A549 (cell line): ENCODE results near the gene CENPF. TPM values are rescaled to one million over a fixed set of nuclear protein-coding genes. Genes with fewer than 3 reads are reported as not detected.

Experiments used
- ATAC-seq, 2 experiments: fragments of 200-7000 bp in 1 of 2; fragments of >200 bp in 1 of 2; cut with Nextera tagmentation in 1 of 2; cut with Tn5 transposase in 1 of 2; 3 replicates each; pipeline versions ENCODE4 v1.8.0 to v1.9.1; 2018 to 2020; ENCODE audit warnings: mild to moderate bottlenecking in 1 of 2, moderate library complexity in 1 of 2
- CTCF ChIA-PET: fragments of 300-600 bp; sonication (Branson Sonifier 250); formaldehyde crosslinking; extraction: SDS; loops from one replicate; lab custom pipeline; 2021; ENCODE audit warnings: antibody characterized with exemption, inconsistent platforms; lab: Yijun Ruan, JAX
- POLR2A ChIA-PET: fragments of 350-600 bp; formaldehyde crosslinking; extraction: SDS; loops from one replicate; lab custom pipeline; 2021; ENCODE audit warnings: antibody characterized with exemption, inconsistent platforms; lab: Yijun Ruan, JAX
- DNase-seq, 2 experiments: peaks; one replicate each; pipeline versions ENCODE4 v3.0.0 to v3.0.0-alpha.2; 2011 to 2016; ENCODE audit warnings: low read depth in 1 of 2, low spot score in 1 of 2
- FAIRE-seq: peaks from 2 replicates; lab custom pipeline; 2011; peaks lifted over from hg19 to GRCh38; lab: Jason Lieb, UNC
- H3K27ac ChIP-seq, 2 experiments: fragments of >200 bp; sonication (Bioruptor Twin); formaldehyde crosslinking; 3 replicates each; pipeline ENCODE4 v1.5.1; 2016 to 2017
- H3K4me1 ChIP-seq: fragments of >200 bp; sonication (Bioruptor Twin); formaldehyde crosslinking; 3 replicates; pipeline ENCODE4 v1.6.1; 2016
- H3K4me2 ChIP-seq: fragments of >200 bp; sonication (Bioruptor Twin); formaldehyde crosslinking; 3 replicates; pipeline ENCODE4 v1.6.1; 2016
- H3K4me3 ChIP-seq: fragments of >200 bp; sonication (Bioruptor Twin); formaldehyde crosslinking; 3 replicates; pipeline ENCODE4 v1.5.1; 2016
- H3K9me3 ChIP-seq: fragments of >200 bp; sonication (Bioruptor Twin); formaldehyde crosslinking; 3 replicates; pipeline ENCODE4 v1.6.1; 2016
- ATOH8 ChIP-seq: fragments of 250-450 bp; sonication (Bioruptor Pico); IDR thresholded peaks from 2 replicates; pipeline ENCODE4 v1.5.0; 2020; ENCODE audit warnings: low read depth, mild to moderate bottlenecking, moderate library complexity
- BHLHE40 ChIP-seq: IDR thresholded peaks from 2 replicates; pipeline ENCODE4 v1.6.1; 2012; ENCODE audit warnings: low read depth, low read length, inconsistent platforms
- CHD4 ChIP-seq: fragments of 200-600 bp; sonication (generic); IDR thresholded peaks from 2 replicates; pipeline ENCODE4 v1.6.1; 2016; ENCODE audit warnings: antibody characterized with exemption, mild to moderate bottlenecking, borderline replicate concordance
- E2F6 ChIP-seq: IDR thresholded peaks from 2 replicates; pipeline ENCODE4 v1.6.1; 2012; ENCODE audit warnings: low read depth, borderline replicate concordance
- ESRRA ChIP-seq: fragments of 150-350 bp; IDR thresholded peaks from 2 replicates; pipeline ENCODE4 v1.6.1; 2014; ENCODE audit warnings: mild to moderate bottlenecking, low read length, borderline replicate concordance
- FOSL2 ChIP-seq, 2 experiments: fragments of 450-650 bp in 1 of 2; fragments of >200 bp in 1 of 2; sonication (Bioruptor Twin) in 1 of 2; formaldehyde crosslinking; IDR thresholded peaks; 2 replicates each; pipeline versions ENCODE4 v1.5.0 to v1.6.1; 2016 to 2020; ENCODE audit warnings: mild to moderate bottlenecking in 1 of 2, moderate library complexity in 1 of 2
- FOXS1 ChIP-seq: fragments of 250-450 bp; sonication (Bioruptor Pico); IDR thresholded peaks from 2 replicates; pipeline ENCODE4 v1.5.0; 2020; ENCODE audit warnings: mild to moderate bottlenecking, moderate library complexity
- HDAC2 ChIP-seq: fragments of 200-600 bp; sonication (generic); IDR thresholded peaks from 2 replicates; pipeline ENCODE4 v1.6.1; 2016
- HOXB13 ChIP-seq: fragments of 250-450 bp; sonication (Bioruptor Pico); IDR thresholded peaks from 2 replicates; pipeline ENCODE4 v1.5.0; 2020; ENCODE audit warnings: low read depth, mild to moderate bottlenecking, moderate library complexity
- HOXB5 ChIP-seq: fragments of 250-450 bp; sonication (Bioruptor Pico); IDR thresholded peaks from 2 replicates; pipeline ENCODE4 v1.5.0; 2020; ENCODE audit warnings: mild to moderate bottlenecking, moderate library complexity
- JUN ChIP-seq, 2 experiments: fragments of >200 bp; sonication (Bioruptor Twin); formaldehyde crosslinking; IDR thresholded peaks; 2 replicates in 1 of 2; 3 replicates in 1 of 2; pipeline ENCODE4 v1.6.1; 2016 to 2017
- JUNB ChIP-seq: fragments of >200 bp; sonication (Bioruptor Twin); formaldehyde crosslinking; IDR thresholded peaks from 2 replicates; pipeline ENCODE4 v1.6.1; 2016
- KDM1A ChIP-seq: fragments of 200-600 bp; sonication (generic); IDR thresholded peaks from 2 replicates; pipeline ENCODE4 v1.6.1; 2016; ENCODE audit warnings: low read depth, mild to moderate bottlenecking
- KDM5A ChIP-seq: fragments of 200-600 bp; sonication (generic); IDR thresholded peaks from 2 replicates; pipeline ENCODE4 v1.6.1; 2016; ENCODE audit warnings: antibody characterized with exemption, mild to moderate bottlenecking
- MAFK ChIP-seq: fragments of 450-650 bp; IDR thresholded peaks from 2 replicates; pipeline ENCODE4 v1.6.1; 2014; ENCODE audit not compliant: partially characterized antibody
- MAX ChIP-seq: IDR thresholded peaks from 2 replicates; pipeline ENCODE4 v1.6.1; 2012
- MAZ ChIP-seq: fragments of 150-350 bp; IDR thresholded peaks from 2 replicates; pipeline ENCODE4 v1.6.1; 2014; ENCODE audit warnings: antibody characterized with exemption, low read depth, low read length, borderline replicate concordance
- MYC ChIP-seq: IDR thresholded peaks from 2 replicates; pipeline ENCODE4 v1.6.1; 2012; ENCODE audit warnings: mild to moderate bottlenecking, inconsistent platforms, low read length, improper control_type of control experiment, borderline replicate concordance
- NR3C1 ChIP-seq: fragments of >200 bp; sonication (Bioruptor Twin); formaldehyde crosslinking; IDR thresholded peaks from 3 replicates; pipeline ENCODE4 v1.6.1; 2017
- PBX3 ChIP-seq: IDR thresholded peaks from 2 replicates; pipeline ENCODE4 v1.6.1; 2012
- PHF8 ChIP-seq: fragments of 200-600 bp; sonication (generic); IDR thresholded peaks from 2 replicates; pipeline ENCODE4 v1.6.1; 2016; ENCODE audit warnings: low read depth, mild to moderate bottlenecking, antibody characterized with exemption, moderate library complexity, borderline replicate concordance
- POLR2A ChIP-seq: IDR thresholded peaks from 2 replicates; pipeline ENCODE4 v1.6.1; 2012; ENCODE audit warnings: mild to moderate bottlenecking, low read length
- RARB ChIP-seq: fragments of 250-450 bp; sonication (Bioruptor Pico); IDR thresholded peaks from 2 replicates; pipeline ENCODE4 v1.8.0; 2021; ENCODE audit warnings: mild to moderate bottlenecking, moderate library complexity
- REST ChIP-seq: fragments of 200-600 bp; sonication (generic); IDR thresholded peaks from 2 replicates; pipeline ENCODE4 v1.6.1; 2016; ENCODE audit warnings: antibody characterized with exemption, mild to moderate bottlenecking, moderate library complexity
- RFX5 ChIP-seq: fragments of 450-650 bp; IDR thresholded peaks from 2 replicates; pipeline ENCODE4 v1.7.1; 2014; ENCODE audit warnings: antibody characterized with exemption, mild to moderate bottlenecking, moderate library complexity
- USF2 ChIP-seq: fragments of 450-650 bp; IDR thresholded peaks from 2 replicates; pipeline ENCODE4 v1.6.1; 2014; ENCODE audit warnings: antibody characterized with exemption
- ZNF302 ChIP-seq: fragments of 250-450 bp; sonication (Bioruptor Pico); IDR thresholded peaks from 2 replicates; pipeline ENCODE4 v1.9.0; 2021; ENCODE audit warnings: inconsistent platforms, mild to moderate bottlenecking, moderate library complexity
- WGBS: methylation state at CpG from one replicate; pipeline ENCODE4 v1.1.6; 2017; ENCODE audit errors: missing lambda C conversion rate; 5-methylcytosine and 5-hydroxymethylcytosine counted together
- polyA minus RNA-seq: library from RNA; depleted of rRNA, polyadenylated mRNA; stranded (reverse); fragments of >200 nt; gene quantifications from 2 replicates; pipeline ENCODE4 v1.2.3, GENCODE V29; 2011; rRNA and poly(A)+ RNA removed
- polyA plus RNA-seq, 4 experiments: library from polyadenylated mRNA; depleted of rRNA in 3 of 4; stranded (reverse); fragments of >200 nt; fragmentation: RNase III in 1 of 4; extraction: RNeasy Plus Mini Kit Qiagen cat#74134 plus additional on column Dnase treatment in 1 of 4; gene quantifications; 2 replicates in 3 of 4; 3 replicates in 1 of 4; pipeline ENCODE4 v1.2.3, GENCODE V29; 2011 to 2017

The CENPF gene
- polyA plus RNA-seq (2011; rRNA removed) (57.7 and 70.6 TPM in 2 replicates), polyA plus RNA-seq (2017; fragmentation: RNase III; extraction: RNeasy Plus Mini Kit Qiagen cat#74134 plus additional on column Dnase treatment) (53.0 to 56.0 TPM (median 53.5 TPM) in 3 replicates), polyA minus RNA-seq (22.2 and 23.0 TPM in 2 replicates)
- 12.9 and 14.1 TPM in 2 replicates for polyA plus RNA-seq (2012; cell fraction: cytosol; rRNA removed)
- polyA plus RNA-seq (2012; cell fraction: nucleus; rRNA removed) = 23.3 and 27.1 TPM in 2 replicates

- FAIRE-seq (peak; percentile 63), ATAC-seq (peak; percentile 97 to 98), DNase-seq (peak; percentile 97 to 99)
- Histone ChIP-seq H3K9me3 (no peaks in the 10 kb centered on the region), H3K4me1 (peaks cover 14% of the 10 kb centered on the region), H3K4me2 (peak within 1 kb of the TSS; percentile 89), H3K4me3 (peak within 1 kb of the TSS; percentile 87), H3K27ac (peak within 1 kb of the TSS; percentile 82 to 88)
- ChIA-PET CTCF (interaction anchor here (0.6 to 2.1 kb wide), 11 partner anchors 7 to 342 kb away, joined by 3 to 7 read pairs (median 4); no protein-coding TSS in a partner anchor), POLR2A (interaction anchor here (1.0 kb wide), 1 partner anchor 51 kb away, joined by 3 read pairs; the partner anchor contains the start of gene PTPN14)
- WGBS = 1% methylated on average over 37 of the region's 65 CpGs
- TF ChIP-seq JUNB (no peak), E2F6 (peak; percentile 80; the same call in 1 of the 2 replicates), REST (no peak), PHF8 (peak; percentile 73; the same call in 1 of the 2 replicates), HOXB13 (CRISPR knock-in tag) (no peak), JUN (IDR thresholded peaks at IDR 0.05) (peak; percentile 57 to 61; a peak in 2 of 5 replicates), RFX5 (peak; percentile 67; the same call in 1 of the 2 replicates), PBX3 (peak; percentile 60; the same call in 1 of the 2 replicates), KDM5A (peak; percentile 97), MAX (peak; percentile 100), BHLHE40 (no peak), KDM1A (no peak), HDAC2 (peak; percentile 92; the same call in 1 of the 2 replicates), MYC (peak; percentile 86; the same call in 1 of the 2 replicates), ATOH8 (CRISPR knock-in tag) (no peak), USF2 (peak; percentile 86), MAZ (no peak), MAFK (no peak), ZNF302 (CRISPR knock-in tag) (no peak), RARB (CRISPR knock-in tag) (no peak), FOXS1 (CRISPR knock-in tag) (no peak), CHD4 (no peak), NR3C1 (no peak), ESRRA (no peak), POLR2A (no peak; the same call in 1 of the 2 replicates), HOXB5 (CRISPR knock-in tag) (no peak), FOSL2 (IDR thresholded peaks at IDR 0.05) (no peak), FOSL2 (CRISPR knock-in tag; IDR thresholded peaks at IDR 0.05) (no peak)
Observed at GRCh38 chr1:214602764-214603657, at the start of gene CENPF. Gene CENPF, plus strand, starts transcription at chr1:214603195. Its CDS starts 10,560 bp downstream, at chr1:214613755.
